OCI-LY3 (cell line): Measurements from ENCODE around the gene LHX1.

Source experiments
- CTCF ChIP-seq: fragments of 200-600, 300-600 bp; sonication (generic); IDR thresholded peaks from 2 replicates; pipeline ENCODE4 v1.5.1; 2014; ENCODE audit warnings: antibody characterized with exemption, low read length, low read depth
- EZH2phosphoT487 ChIP-seq: fragments of 200-600 bp; shearing (Covaris generic); IDR thresholded peaks from 2 replicates; pipeline ENCODE4 v1.6.1; 2018; ENCODE audit warnings: antibody characterized with exemption, mixed run types, low read depth

GRCh38 chr17:36934692-36935630 is 2.3 kb upstream of the LHX1 start:
- TF ChIP-seq CTCF (no peak), EZH2phosphoT487 (no peak)
